Stimulated activated CD4-positive, alpha-beta T cell treated with anti-CD3 and anti-CD28 coated beads, Interleukin-2, amount 100 ng/mL, for 24 hours (primary cell): ENCODE data around the gene IL12RB2.

Experiments used
- DNase-seq, 2 donors: peaks; one replicate each; pipeline ENCODE4 v3.0.0-alpha.2; 2020

The IL12RB2 gene

GRCh38 chr1:67307251-67308060, at the start of gene IL12RB2:
Gene IL12RB2, plus strand, starts transcription at chr1:67307873. Its CDS starts 12,496 bp downstream, at chr1:67320369.
- peak; percentile 62 to 63 for DNase-seq

- peak in 1 of 2 donors; percentile 25 for DNase-seq
Measured at GRCh38 chr1:67261680-67262079, 46.0 kb upstream of the IL12RB2 start.

GRCh38 chr1:67262735-67263134, 44.9 kb upstream of the IL12RB2 start:
- DNase-seq = no peak

GRCh38 chr1:67264152-67264551, 43.5 kb upstream of the IL12RB2 start:
- no peak for DNase-seq

- DNase-seq = no peak
Measured at GRCh38 chr1:67264899-67265298, 42.8 kb upstream of the IL12RB2 start.

- DNase-seq = no peak
Measured at GRCh38 chr1:67269061-67269460, 38.6 kb upstream of the IL12RB2 start.

GRCh38 chr1:67270541-67270940, 37.1 kb upstream of the IL12RB2 start:
- no peak for DNase-seq

- no peak for DNase-seq
Measured at GRCh38 chr1:67273591-67273990, 34.1 kb upstream of the IL12RB2 start.

- peak; percentile 26 for DNase-seq
Measured at GRCh38 chr1:67274623-67275325, 32.9 kb upstream of the IL12RB2 start.

GRCh38 chr1:67280696-67281095, 27.0 kb upstream of the IL12RB2 start:
- DNase-seq = no peak

- DNase-seq = no peak
Measured at GRCh38 chr1:67281244-67281643, 26.4 kb upstream of the IL12RB2 start.

GRCh38 chr1:67285780-67286488, 21.7 kb upstream of the IL12RB2 start:
- peak in 1 of 2 donors; percentile 22 for DNase-seq

- no peak for DNase-seq
Measured at GRCh38 chr1:67290236-67290635, 17.4 kb upstream of the IL12RB2 start.

- peak in 1 of 2 donors; percentile 25 for DNase-seq
Measured at GRCh38 chr1:67294836-67295617, 12.6 kb upstream of the IL12RB2 start.

GRCh38 chr1:67298762-67299161, 8.9 kb upstream of the IL12RB2 start:
- no peak for DNase-seq

GRCh38 chr1:67299296-67299695, 8.4 kb upstream of the IL12RB2 start:
- no peak for DNase-seq

- DNase-seq = no peak
Measured at GRCh38 chr1:67300561-67300960, 7.1 kb upstream of the IL12RB2 start.

- DNase-seq = no peak
Measured at GRCh38 chr1:67304023-67304422, 3.6 kb upstream of the IL12RB2 start.

- DNase-seq = no peak
Measured at GRCh38 chr1:67306547-67306946, 1.1 kb upstream of the IL12RB2 start.

- DNase-seq = peak; percentile 25 to 34
Measured at GRCh38 chr1:67308136-67308535, 463 bp downstream of the IL12RB2 start.

- DNase-seq = no peak
Measured at GRCh38 chr1:67312615-67313014, 4.9 kb downstream of the IL12RB2 start.

GRCh38 chr1:67313934-67314671, 6.4 kb downstream of the IL12RB2 start:
- DNase-seq = no peak
